GM19467 (cell line): ENCODE results near the gene RARRES2.
"Not testable (repeated sequence)": the region's sequence is repeated elsewhere in the genome, so short reads cannot be mapped to it uniquely, and the experiment has no call there.

Experiments used
- ATAC-seq: cut with Tn5 transposase; IDR thresholded peaks from one replicate; pipeline ENCODE4 v1.9.1; 2021; ENCODE audit warnings: mild to moderate bottlenecking, moderate library complexity; ENCODE audit not compliant: unreplicated experiment

The RARRES2 gene

DNA sequence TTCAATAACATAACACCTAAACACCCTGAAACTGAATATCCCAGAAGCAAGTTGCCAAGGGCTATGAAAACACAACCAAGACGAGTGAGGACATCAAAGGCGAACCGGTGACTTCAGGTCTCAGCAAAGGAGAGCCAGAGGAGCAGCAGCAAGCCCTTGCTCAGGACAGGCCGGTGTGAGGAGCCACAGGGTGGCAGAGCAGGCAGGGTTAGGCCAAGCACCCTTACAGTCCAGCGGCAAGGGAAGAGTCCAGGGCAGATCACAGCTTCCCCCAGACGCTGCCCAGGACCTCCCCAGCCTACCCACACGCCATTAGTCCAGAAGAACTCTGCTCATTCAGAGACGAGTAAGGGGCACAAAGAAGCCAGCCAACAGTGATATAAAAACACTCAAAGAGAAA lies 45.8 kb downstream of the RARRES2 start:
- ATAC-seq: not testable (repeated sequence)

DNA sequence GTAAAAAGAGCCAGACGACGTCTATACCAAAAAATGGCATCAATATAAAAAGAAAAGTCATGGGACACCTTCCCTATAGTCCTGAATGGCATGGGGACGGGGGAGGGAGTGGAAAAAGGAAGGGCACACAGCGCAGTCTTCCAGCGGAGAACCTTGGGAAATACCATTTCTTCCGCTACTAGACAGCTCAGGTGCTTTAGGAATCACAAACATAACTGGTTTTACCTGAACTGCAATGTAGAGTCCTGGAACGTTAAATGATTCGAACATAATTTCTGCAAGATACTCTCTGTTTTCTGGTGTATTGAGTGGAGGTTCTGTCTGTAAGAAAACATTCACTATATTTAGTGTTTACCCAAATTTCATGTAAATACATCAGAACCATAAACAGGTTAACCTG lies 46.4 kb downstream of the RARRES2 start:
- ATAC-seq: not testable (repeated sequence)

DNA sequence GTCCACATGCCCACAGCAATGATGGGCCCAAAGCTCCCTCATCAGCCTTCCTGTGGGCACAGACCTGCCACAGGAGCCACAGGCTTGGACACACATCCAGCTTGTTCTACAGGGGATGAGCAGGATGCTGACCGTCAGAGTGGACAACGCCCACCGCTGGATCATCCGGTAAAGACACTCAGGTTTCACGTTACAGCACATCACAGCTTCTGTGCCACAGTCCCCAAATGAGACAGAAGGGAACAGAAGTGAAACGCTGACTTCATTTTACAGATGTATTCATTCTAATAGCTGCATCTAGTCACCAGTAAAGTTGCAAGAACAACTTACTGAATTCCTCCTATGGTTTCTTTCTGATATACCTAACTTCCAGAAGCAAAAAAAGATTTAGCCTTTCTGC lies 51.1 kb downstream of the RARRES2 start:
- not testable (repeated sequence) for ATAC-seq

DNA sequence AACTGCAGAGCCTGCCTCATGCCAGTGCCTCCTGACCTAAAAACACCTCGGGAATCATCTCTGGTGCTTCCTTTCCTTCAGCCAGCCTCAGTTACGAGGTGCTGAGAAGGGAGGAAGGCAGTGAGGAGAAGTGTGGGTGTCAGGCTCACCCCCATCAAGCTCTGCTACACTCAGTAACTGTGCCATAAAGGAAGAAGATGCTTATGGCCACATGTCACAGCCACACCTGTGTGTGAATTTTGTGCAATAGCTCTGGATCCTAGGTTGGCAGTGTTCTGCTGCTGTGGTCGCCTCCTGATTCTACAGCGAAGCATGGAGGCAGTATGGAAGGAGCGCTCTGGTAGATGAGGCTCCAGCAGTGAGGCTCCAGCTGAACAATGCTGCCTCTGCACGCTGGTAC lies 52.6 kb downstream of the RARRES2 start:
- ATAC-seq: not testable (repeated sequence)
